MM.1S (cell line): ENCODE results near the gene TMEM270.

Experiments used
- CTCF ChIP-seq: fragments of 300-600 bp; sonication (generic); IDR thresholded peaks from 2 replicates; pipeline ENCODE4 v1.5.1; 2016; ENCODE audit warnings: antibody characterized with exemption, low read length, mixed read lengths
- EZH2phosphoT487 ChIP-seq: fragments of 300-600 bp; sonication (generic); IDR thresholded peaks from 2 replicates; pipeline ENCODE4 v1.6.1; 2018; ENCODE audit warnings: antibody characterized with exemption, low read length

DNA sequence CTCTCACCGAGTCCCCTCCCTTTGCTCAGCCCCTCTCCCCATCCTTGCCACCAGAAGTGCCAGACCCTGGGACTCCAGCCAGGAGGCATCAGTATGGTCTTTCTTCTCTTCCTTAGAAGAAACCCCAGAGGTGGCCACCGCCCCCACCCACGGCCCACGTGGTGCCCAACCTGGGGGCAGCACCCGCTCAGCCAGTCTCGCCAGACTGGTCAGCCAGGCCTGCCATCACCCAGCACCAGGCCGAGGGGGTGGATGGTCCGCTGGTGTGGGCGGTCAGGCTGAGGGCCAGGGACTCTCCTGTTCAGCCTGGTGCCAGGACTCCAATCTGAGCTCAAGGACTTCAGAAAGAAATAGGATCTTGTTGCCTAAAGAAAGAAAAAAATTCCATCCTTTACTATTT, 36.0 kb upstream of the TMEM270 start:
- TF ChIP-seq CTCF (no peak), EZH2phosphoT487 (no peak)
